Lower leg skin (tissue), 3 donors: ENCODE data around the gene VPS25.

ENCODE experiments used
- POLR2A ChIP-seq, 2 donors: fragments of 450-650 bp; IDR thresholded peaks; one replicate each; pipeline ENCODE4 v1.6.1; 2016 to 2017; ENCODE audit warnings: antibody characterized with exemption in 2 of 2, mild to moderate bottlenecking in 1 of 2, moderate library complexity in 1 of 2
- TF ChIP-seq, protein P1 (sequence below), 3 donors: fragments of 450-650 bp; IDR thresholded peaks; one replicate each; pipeline ENCODE4 v1.5.1; 2016; ENCODE audit warnings: antibody characterized with exemption in 3 of 3, mild to moderate bottlenecking in 3 of 3, moderate library complexity in 2 of 3

GRCh38 chr17:42772945-42773289 is 332 bp upstream of the VPS25 start:
- TF ChIP-seq, protein P1, sequence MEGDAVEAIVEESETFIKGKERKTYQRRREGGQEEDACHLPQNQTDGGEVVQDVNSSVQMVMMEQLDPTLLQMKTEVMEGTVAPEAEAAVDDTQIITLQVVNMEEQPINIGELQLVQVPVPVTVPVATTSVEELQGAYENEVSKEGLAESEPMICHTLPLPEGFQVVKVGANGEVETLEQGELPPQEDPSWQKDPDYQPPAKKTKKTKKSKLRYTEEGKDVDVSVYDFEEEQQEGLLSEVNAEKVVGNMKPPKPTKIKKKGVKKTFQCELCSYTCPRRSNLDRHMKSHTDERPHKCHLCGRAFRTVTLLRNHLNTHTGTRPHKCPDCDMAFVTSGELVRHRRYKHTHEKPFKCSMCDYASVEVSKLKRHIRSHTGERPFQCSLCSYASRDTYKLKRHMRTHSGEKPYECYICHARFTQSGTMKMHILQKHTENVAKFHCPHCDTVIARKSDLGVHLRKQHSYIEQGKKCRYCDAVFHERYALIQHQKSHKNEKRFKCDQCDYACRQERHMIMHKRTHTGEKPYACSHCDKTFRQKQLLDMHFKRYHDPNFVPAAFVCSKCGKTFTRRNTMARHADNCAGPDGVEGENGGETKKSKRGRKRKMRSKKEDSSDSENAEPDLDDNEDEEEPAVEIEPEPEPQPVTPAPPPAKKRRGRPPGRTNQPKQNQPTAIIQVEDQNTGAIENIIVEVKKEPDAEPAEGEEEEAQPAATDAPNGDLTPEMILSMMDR (IDR thresholded peaks at IDR 0.05), result no peak
- no peak for TF ChIP-seq POLR2A (IDR thresholded peaks at IDR 0.05)
